H1 (cell line): Measurements from ENCODE around the gene CACNG3. TPM values are rescaled to one million over a fixed set of nuclear protein-coding genes. Genes with fewer than 3 reads are reported as not detected.
A peak's percentile ranks its signal among the peaks of the same experiment; 100 is the strongest.

Source experiments
- CTCF ChIA-PET: fragments of 300-600 bp; sonication (Branson Sonifier 250); formaldehyde crosslinking; loops from one replicate; lab custom pipeline; 2021; ENCODE audit not compliant: partially characterized antibody; lab: Charles Lee
- POLR2A ChIA-PET: fragments of 300-600 bp; sonication (Branson Sonifier 250); formaldehyde crosslinking; loops from one replicate; lab custom pipeline; 2021; ENCODE audit warnings: inconsistent platforms; ENCODE audit not compliant: partially characterized antibody; lab: Charles Lee
- DNase-seq, 2 experiments: peaks; one replicate each; pipeline versions ENCODE4 v3.0.0 to v3.0.0-alpha.2; 2010 to 2022; ENCODE audit warnings: low spot score in 2 of 2, low read depth in 1 of 2, mixed read lengths in 1 of 2
- FAIRE-seq: peaks from 2 replicates; lab custom pipeline; 2011; peaks lifted over from hg19 to GRCh38; lab: Jason Lieb, UNC
- H2AFZ ChIP-seq: 2 replicates; pipeline ENCODE4 v1.8.1; 2012; ENCODE audit warnings: low read length, inconsistent platforms
- H2AK5ac ChIP-seq: 2 replicates; pipeline ENCODE4 v1.6.1; 2013; ENCODE audit warnings: low read depth, low read length
- H2BK120ac ChIP-seq: replicated peaks from 2 replicates; pipeline ENCODE3; 2013; ENCODE audit warnings: low read depth, low read length, inconsistent platforms
- H2BK12ac ChIP-seq: 2 replicates; pipeline ENCODE4 v1.6.1; 2013; ENCODE audit warnings: low read depth, low read length
- H2BK15ac ChIP-seq: 2 replicates; pipeline ENCODE4 v1.6.1; 2013; ENCODE audit warnings: low read length
- H2BK20ac ChIP-seq: 2 replicates; pipeline ENCODE4 v1.6.1; 2013; ENCODE audit warnings: low read length
- H2BK5ac ChIP-seq: 2 replicates; pipeline ENCODE4 v1.6.1; 2013; ENCODE audit warnings: low read depth, low read length
- H3K14ac ChIP-seq: 2 replicates; pipeline ENCODE4 v1.6.1; 2013; ENCODE audit warnings: inconsistent platforms; ENCODE audit not compliant: insufficient read length
- H3K18ac ChIP-seq: 2 replicates; pipeline ENCODE4 v1.6.1; 2013; ENCODE audit warnings: low read length; ENCODE audit errors: extremely low read depth
- H3K23ac ChIP-seq: 2 replicates; pipeline ENCODE4 v1.6.1; 2013; ENCODE audit warnings: inconsistent platforms; ENCODE audit not compliant: insufficient read length
- H3K23me2 ChIP-seq: 2 replicates; pipeline ENCODE4 v1.6.1; 2013; ENCODE audit warnings: low read depth, low read length
- H3K27ac ChIP-seq: 2 replicates; pipeline ENCODE4 v1.6.1; 2011; ENCODE audit warnings: low read depth, low read length, inconsistent platforms
- H3K27me3 ChIP-seq, 4 experiments: replicated peaks in 1 of 4; 1 replicate in 1 of 4; 2 replicates in 3 of 4; pipeline versions ENCODE4 v1.6.1 to v1.8.1; 2011 to 2013; ENCODE audit warnings: low read length in 3 of 4, mild to moderate bottlenecking in 3 of 4, inconsistent platforms in 2 of 4, mixed read lengths in 2 of 4, moderate library complexity in 1 of 4; ENCODE audit not compliant: control insufficient read depth in 3 of 4, insufficient read depth in 3 of 4; ENCODE audit errors: extremely low read depth in 1 of 4
- H3K36me3 ChIP-seq, 4 experiments: 2 replicates each; pipeline versions ENCODE4 v1.6.1 to v1.8.1; 2011 to 2013; ENCODE audit warnings: mild to moderate bottlenecking in 4 of 4, low read length in 3 of 4, moderate library complexity in 2 of 4, control low read depth in 1 of 4, inconsistent platforms in 1 of 4; ENCODE audit not compliant: insufficient read depth in 4 of 4, control insufficient read depth in 2 of 4
- H3K4ac ChIP-seq: replicated peaks from 2 replicates; pipeline ENCODE3; 2013; ENCODE audit warnings: low read length, low read depth, mixed read lengths, inconsistent platforms; ENCODE audit not compliant: insufficient read length
- H3K4me1 ChIP-seq, 4 experiments: replicated peaks in 1 of 4; 1 replicate in 1 of 4; 2 replicates in 3 of 4; pipeline versions ENCODE4 v1.6.1 to v1.8.1; 2011 to 2013; ENCODE audit warnings: low read length in 3 of 4, inconsistent platforms in 2 of 4, mixed read lengths in 1 of 4; ENCODE audit not compliant: insufficient read depth in 4 of 4, control insufficient read depth in 3 of 4
- H3K4me2 ChIP-seq, 2 experiments: 2 replicates each; pipeline versions ENCODE4 v1.6.1 to v1.8.1; 2011 to 2013; ENCODE audit warnings: low read depth in 2 of 2, low read length in 2 of 2, control low read depth in 1 of 2, inconsistent platforms in 1 of 2, mild to moderate bottlenecking in 1 of 2; ENCODE audit not compliant: insufficient read depth in 1 of 2
- H3K4me3 ChIP-seq, 4 experiments: fragments of 200-600, 300-600 bp in 1 of 4; sonication (generic), shearing (Covaris generic), sonication (Bioruptor Twin) in 1 of 4; 2 replicates each; pipeline versions ENCODE4 v1.5.1 to v1.8.1; 2011 to 2016; ENCODE audit warnings: low read length in 4 of 4, low read depth in 3 of 4, control low read depth in 2 of 4, inconsistent platforms in 2 of 4, mild to moderate bottlenecking in 2 of 4, mixed read lengths in 1 of 4, moderate library complexity in 1 of 4; ENCODE audit not compliant: insufficient read depth in 2 of 4; ENCODE audit errors: extremely low read depth in 1 of 4
- H3K56ac ChIP-seq: replicated peaks from 2 replicates; pipeline ENCODE3; 2013; ENCODE audit warnings: low read depth, mild to moderate bottlenecking, mixed read lengths, low read length, inconsistent platforms; ENCODE audit not compliant: insufficient read length
- H3K79me1 ChIP-seq: 2 replicates; pipeline ENCODE4 v1.6.1; 2013; ENCODE audit warnings: low read depth, low read length, control low read depth
- H3K79me2 ChIP-seq, 2 experiments: 2 replicates each; pipeline versions ENCODE4 v1.6.1 to v1.8.1; 2012 to 2013; ENCODE audit warnings: low read length in 2 of 2, mild to moderate bottlenecking in 2 of 2, inconsistent platforms in 1 of 2; ENCODE audit not compliant: insufficient read depth in 2 of 2, control insufficient read depth in 1 of 2
- H3K9ac ChIP-seq, 4 experiments: replicated peaks in 1 of 4; 1 replicate in 1 of 4; 2 replicates in 3 of 4; pipeline versions ENCODE4 v1.6.1 to v1.8.1; 2011 to 2013; ENCODE audit warnings: low read depth in 3 of 4, low read length in 3 of 4, control low read depth in 2 of 4, mild to moderate bottlenecking in 2 of 4, moderate library complexity in 2 of 4, inconsistent platforms in 1 of 4; ENCODE audit errors: extremely low read depth in 1 of 4
- H3K9me3 ChIP-seq, 2 experiments: 2 replicates each; pipeline versions ENCODE4 v1.6.1 to v1.8.1; 2012 to 2013; ENCODE audit warnings: mild to moderate bottlenecking in 2 of 2, moderate library complexity in 2 of 2, control low read depth in 1 of 2, inconsistent platforms in 1 of 2, low read depth in 1 of 2, low read length in 1 of 2, mixed read lengths in 1 of 2; ENCODE audit not compliant: insufficient read depth in 2 of 2
- H4K20me1 ChIP-seq, 2 experiments: replicated peaks in 1 of 2; 2 replicates each; pipeline versions ENCODE3 to v1.8.1; 2011 to 2013; ENCODE audit warnings: inconsistent platforms in 2 of 2, low read length in 2 of 2, mild to moderate bottlenecking in 1 of 2; ENCODE audit not compliant: insufficient read depth in 2 of 2, control insufficient read depth in 1 of 2
- H4K5ac ChIP-seq: 2 replicates; pipeline ENCODE4 v1.6.1; 2013; ENCODE audit warnings: low read length, low read depth, mixed read lengths, inconsistent platforms; ENCODE audit not compliant: insufficient read length
- H4K8ac ChIP-seq: 2 replicates; pipeline ENCODE4 v1.8.0; 2013; ENCODE audit warnings: mild to moderate bottlenecking, moderate library complexity, low read length, inconsistent platforms; ENCODE audit not compliant: insufficient read depth; ENCODE audit errors: extremely low read depth
- H4K91ac ChIP-seq: replicated peaks from 2 replicates; pipeline ENCODE3; 2013; ENCODE audit warnings: low read length, mixed read lengths, inconsistent platforms; ENCODE audit not compliant: insufficient read length
- ASH2L ChIP-seq: fragments of 200-600, 300-600 bp; sonication (generic); IDR thresholded peaks from one replicate; pipeline ENCODE4 v1.7.1; 2017; ENCODE audit warnings: low read length
- JUN ChIP-seq: IDR thresholded peaks from 2 replicates; pipeline ENCODE4 v1.6.1; 2011; ENCODE audit warnings: low read depth, mild to moderate bottlenecking, improper control_type of control experiment, low read length
- KDM1A ChIP-seq: fragments of 200-600, 300-600 bp; sonication (generic); IDR thresholded peaks from 2 replicates; pipeline ENCODE4 v1.7.1; 2016; ENCODE audit warnings: mild to moderate bottlenecking, low read length, borderline replicate concordance
- KDM4A ChIP-seq: IDR thresholded peaks from one replicate; pipeline ENCODE4 v1.7.1; 2012; ENCODE audit warnings: low read depth, mild to moderate bottlenecking, moderate library complexity, low read length, inconsistent platforms; ENCODE audit not compliant: severe bottlenecking
- MAFK ChIP-seq: IDR thresholded peaks from 2 replicates; pipeline ENCODE4 v1.6.1; 2012; ENCODE audit warnings: low read depth, mild to moderate bottlenecking, improper control_type of control experiment, low read length
- TAF1 ChIP-seq: IDR thresholded peaks from 2 replicates; pipeline ENCODE4 v1.6.1; 2011; ENCODE audit warnings: mild to moderate bottlenecking, low read depth, low read length
- WGBS, 2 experiments: shearing (Covaris generic) in 1 of 2; methylation state at CpG; one replicate each; pipeline versions ENCODE4 v1.1.6 to v1.1.7; 2013 to 2015; ENCODE audit warnings: low lambda C conversion rate in 2 of 2, mixed read lengths in 2 of 2, inconsistent platforms in 1 of 2, low coverage in 1 of 2, missing lambda C conversion rate in 1 of 2; ENCODE audit not compliant: insufficient replicate concordance in 2 of 2, insufficient coverage in 1 of 2, insufficient read length in 1 of 2; ENCODE audit errors: extremely low coverage in 1 of 2, missing lambda C conversion rate in 1 of 2; 5-methylcytosine and 5-hydroxymethylcytosine counted together
- polyA plus RNA-seq, 7 experiments: library from polyadenylated mRNA; depleted of rRNA in 3 of 7; stranded (reverse) in 5 of 7; unstranded in 2 of 7; fragments of >200 nt in 5 of 7; fragments of 200-250 nt in 2 of 7; gene quantifications; 1 replicate in 5 of 7; 2 replicates in 1 of 7; 4 replicates in 1 of 7; pipeline versions ENCODE4 v1.2.1 to v1.2.3, GENCODE V29; 2011 to 2013; ENCODE audit warnings: missing spikeins in 2 of 7, mixed read lengths in 2 of 7
- total RNA-seq: library from RNA; stranded (reverse); fragmentation: NEBNext Ultra II Directional; extraction: Animal tissue kit (Norgen Biotek cat#: 25700); gene quantifications from 2 replicates; pipeline ENCODE4 v1.2.1, GENCODE V29; 2021

CACNG3 gene
- total and polyA plus RNA-seq, 2 of the 8 experiments (the other 6 are each of a cell fraction or from before 2014, with no cell fraction given): 0.12 TPM; not detected in 1

GRCh38 chr16:24208710-24209109 lies 47.4 kb upstream of the CACNG3 start:
- 0 out of 4 replicates have a peak overlapping the region, but pooled peaks of 1 of the 2 experiments have one; percentile 15 for H3K4me2 ChIP-seq
- WGBS, 2 experiments: 44% methylated on average over 5 of the region's 5 CpGs; no CpG with 5 or more reads in 1 of the 2 experiments
- TF ChIP-seq KDM1A: peak; percentile 33; the same call in 1 of the 2 replicates
- TF ChIP-seq JUN: no peak
- TF ChIP-seq ASH2L: peak; percentile 24
- 0 out of 2 replicates have a peak, but pooled peaks have one; percentile 19 for TF ChIP-seq TAF1
- no peak for TF ChIP-seq MAFK
- no peak for TF ChIP-seq KDM4A
- TF ChIP-seq, all 59 proteins: peak for 3
- no peak overlapping the region for H2BK5ac ChIP-seq
- no peaks in the 10 kb centered on the region for H4K20me1 ChIP-seq
- H2AK5ac ChIP-seq: no peak overlapping the region
- no peaks in the 10 kb centered on the region; the same call in 1 of the 2 replicates for H3K23me2 ChIP-seq
- H2BK12ac ChIP-seq: peak overlapping the region; percentile 71; the same call in 1 of the 2 replicates
- no peak overlapping the region for H3K27ac ChIP-seq
- POLR2A ChIA-PET: no interaction called here
- no peak overlapping the region for H3K14ac ChIP-seq
- H3K27me3 ChIP-seq: no peaks in the 10 kb centered on the region
- H3K79me2 ChIP-seq: no peaks in the 10 kb centered on the region
- H3K9ac ChIP-seq: no peak overlapping the region
- no peaks in the 10 kb centered on the region for H3K79me1 ChIP-seq
- peak overlapping the region; percentile 20 for H4K91ac ChIP-seq
- 0 out of 2 replicates have a peak overlapping the region, but pooled peaks have one; percentile 42 for H3K18ac ChIP-seq
- H2BK20ac ChIP-seq: 0 out of 2 replicates have a peak overlapping the region, but pooled peaks have one; percentile 44
- no peaks in the 10 kb centered on the region for H3K36me3 ChIP-seq
- no peak overlapping the region for H3K56ac ChIP-seq
- no peak overlapping the region for H3K4me3 ChIP-seq
- no peaks in the 10 kb centered on the region for H3K9me3 ChIP-seq
- no peak overlapping the region for H3K4ac ChIP-seq
- FAIRE-seq: no peak
- H4K5ac ChIP-seq: no peak overlapping the region
- CTCF ChIA-PET: interaction anchor here (0.6 to 2.3 kb wide), 13 partner anchors 12 to 812 kb away, joined by 3 to 10 read pairs (median 3); partner anchors contain the start of gene CACNG3
- peaks cover 2 to 10% (median 7%) of the 10 kb centered on the region in 4 experiments; a peak in 6 of 7 replicates for H3K4me1 ChIP-seq
- no peak overlapping the region for H3K23ac ChIP-seq
- H2BK15ac ChIP-seq: no peak overlapping the region
- 0 out of 2 replicates have a peak overlapping the region, but pooled peaks have one; percentile 18 for H4K8ac ChIP-seq
- no peak overlapping the region for H2BK120ac ChIP-seq
- peak overlapping the region; percentile 34; the same call in 1 of the 2 replicates for H2AFZ ChIP-seq
- DNase-seq: no peak
